HG02763 (cell line): ENCODE measurements around the gene FRMD3.
"Not testable (repeated sequence)": the region's sequence is repeated elsewhere in the genome, so short reads cannot be mapped to it uniquely, and the experiment has no call there.

Source experiments
- ATAC-seq: cut with Tn5 transposase; IDR thresholded peaks from one replicate; pipeline ENCODE4 v1.9.1; 2021; ENCODE audit warnings: mild to moderate bottlenecking, moderate library complexity; ENCODE audit not compliant: unreplicated experiment

The FRMD3 gene

GRCh38 chr9:83523684-83524083 lies 14.5 kb downstream of the FRMD3 start:
- no peak for ATAC-seq

DNA sequence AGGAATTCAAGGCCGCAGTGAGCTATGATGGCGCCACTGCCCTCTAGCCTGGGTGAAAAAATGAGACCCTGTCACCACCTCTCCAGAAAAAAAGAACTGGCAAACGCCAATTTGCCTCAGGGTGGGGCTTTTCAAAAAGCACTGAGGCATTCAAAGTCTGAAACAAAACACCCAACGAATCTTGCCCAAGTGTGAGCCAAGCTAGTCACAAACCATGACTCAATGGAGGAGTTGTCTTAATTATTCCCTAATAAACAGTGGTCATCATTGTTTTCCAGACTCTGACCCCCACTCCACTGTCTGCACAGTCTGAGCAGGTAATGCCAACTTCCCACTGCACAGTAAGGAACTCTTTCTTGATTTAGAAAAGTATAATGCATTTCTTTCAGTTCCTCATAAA lies 16.8 kb downstream of the FRMD3 start:
- no peak for ATAC-seq

DNA sequence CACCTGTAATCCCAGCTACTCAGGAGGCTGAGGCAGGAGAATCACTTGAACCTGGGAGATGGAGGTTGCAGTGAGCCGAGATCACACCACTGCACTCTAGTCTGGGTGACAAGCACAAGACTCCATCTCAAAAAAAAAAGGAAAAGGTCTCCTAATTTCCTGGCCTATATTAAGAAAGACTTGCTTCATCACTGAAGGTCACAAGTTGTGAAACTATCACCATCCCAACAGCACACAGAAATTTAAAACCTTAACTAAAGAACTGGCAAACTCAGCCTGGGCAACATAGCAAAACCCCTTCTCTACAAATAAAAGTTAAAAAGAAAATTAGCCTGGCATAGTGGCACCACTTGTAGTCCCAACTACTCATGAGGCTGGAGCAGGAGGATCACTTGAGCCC lies 17.2 kb downstream of the FRMD3 start:
- ATAC-seq = no peak

GRCh38 chr9:83520292-83520691 lies 17.9 kb downstream of the FRMD3 start:
- ATAC-seq = no peak

DNA sequence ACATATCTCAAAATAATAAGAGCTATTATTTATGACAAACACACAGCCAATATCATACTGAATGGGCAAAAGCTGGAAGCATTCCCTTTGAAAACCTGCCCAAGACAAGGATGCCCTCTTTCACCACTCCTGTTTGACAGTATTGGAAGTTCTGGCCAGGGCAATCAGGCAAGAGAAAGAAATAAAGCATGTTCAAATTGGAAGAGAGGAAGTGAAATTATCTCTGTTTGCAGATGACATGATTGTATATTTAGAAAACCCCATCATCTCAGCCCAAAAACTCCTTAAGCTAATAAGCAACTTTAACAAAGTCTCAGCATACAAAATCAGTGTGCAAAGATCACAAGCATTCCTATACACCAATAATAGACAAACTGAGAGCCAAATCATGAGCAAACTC lies 20.2 kb downstream of the FRMD3 start:
- ATAC-seq = not testable (repeated sequence)

DNA sequence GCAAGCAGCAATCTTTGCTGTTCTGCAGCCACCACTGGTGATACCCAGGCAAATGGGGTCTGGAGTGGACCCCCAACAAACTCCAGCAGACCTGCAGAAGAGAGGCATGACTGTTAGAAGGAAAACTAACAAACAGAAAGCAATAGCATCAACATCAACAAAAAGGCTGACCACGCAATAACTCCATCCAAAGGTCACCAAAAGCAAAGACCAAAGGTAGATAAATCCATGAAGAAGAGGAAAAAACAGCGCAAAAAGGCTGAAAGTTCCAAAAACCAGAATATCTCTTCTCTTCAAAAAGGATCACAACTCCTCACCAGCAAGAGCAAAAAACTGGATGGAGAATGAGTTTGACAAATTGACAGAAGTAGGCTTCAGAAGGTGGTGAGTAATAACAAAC lies 23.4 kb downstream of the FRMD3 start:
- no peak for ATAC-seq

- ATAC-seq = no peak
Observed at GRCh38 chr9:83512621-83513020, 25.6 kb downstream of the FRMD3 start.

DNA sequence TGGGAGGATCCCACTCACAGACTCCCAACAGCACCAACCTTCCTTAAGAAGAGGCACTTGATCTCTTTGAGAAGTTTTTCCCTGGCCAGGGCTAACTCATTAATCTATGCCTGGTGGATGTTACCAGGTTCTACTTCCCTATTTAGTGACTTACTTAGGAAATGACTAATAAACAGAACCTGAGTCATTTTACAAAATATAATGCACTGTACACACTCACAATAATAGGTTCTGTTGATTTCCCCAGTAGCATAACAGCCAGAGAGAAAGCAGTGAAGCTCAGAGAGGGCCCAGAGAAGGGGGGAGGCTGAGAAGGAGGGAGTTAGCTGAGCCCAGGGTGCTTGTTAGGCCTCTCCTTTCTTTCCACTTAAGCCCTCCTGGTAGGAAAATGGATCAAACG lies 27.1 kb downstream of the FRMD3 start:
- ATAC-seq = peak; percentile 73

DNA sequence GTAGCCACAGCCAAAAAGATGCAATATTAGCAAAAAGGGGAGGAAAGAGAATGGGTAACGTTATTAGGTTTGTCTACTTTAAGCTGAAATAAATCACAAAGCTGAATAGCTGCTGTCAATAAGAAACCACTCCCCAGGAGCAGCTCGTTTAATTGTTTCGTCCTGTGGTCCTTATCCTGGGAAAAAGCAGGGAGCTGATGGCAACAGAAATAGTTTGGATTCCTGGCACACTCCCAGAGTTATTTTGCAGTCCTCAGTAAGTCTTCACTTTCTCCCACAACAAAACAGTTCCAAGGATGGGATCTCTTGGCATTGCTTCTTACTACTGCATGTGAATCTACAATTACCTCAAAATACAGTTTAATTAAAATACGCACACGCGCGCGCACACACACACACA lies 28.8 kb downstream of the FRMD3 start:
- no peak for ATAC-seq

GRCh38 chr9:83508067-83508466 lies 30.1 kb downstream of the FRMD3 start:
- no peak for ATAC-seq

GRCh38 chr9:83505282-83505681 lies 32.9 kb downstream of the FRMD3 start:
- ATAC-seq = no peak

DNA sequence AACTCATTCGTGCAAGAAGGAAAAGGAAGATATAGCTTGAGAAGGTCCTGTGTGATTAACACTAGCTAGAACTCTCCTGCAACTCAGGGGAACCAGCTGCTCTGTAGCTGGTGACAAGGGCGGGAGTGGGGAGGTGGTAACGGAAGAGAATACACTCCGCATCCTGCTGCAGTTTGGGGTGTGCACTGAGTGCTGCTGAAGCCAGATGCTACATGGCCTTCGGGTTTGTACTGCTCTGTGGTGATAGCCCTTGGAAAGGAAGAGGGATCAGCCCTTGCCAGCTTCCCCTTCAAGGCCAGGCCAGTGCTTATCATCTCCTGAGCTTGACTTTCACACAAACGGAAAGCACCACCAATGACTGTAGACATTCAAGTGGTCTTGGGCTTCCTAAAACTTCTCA lies 34.3 kb downstream of the FRMD3 start:
- no peak for ATAC-seq

GRCh38 chr9:83501565-83501964 lies 36.6 kb downstream of the FRMD3 start:
- ATAC-seq = no peak

- no peak for ATAC-seq
Observed at GRCh38 chr9:83497441-83497840, 40.8 kb downstream of the FRMD3 start.

DNA sequence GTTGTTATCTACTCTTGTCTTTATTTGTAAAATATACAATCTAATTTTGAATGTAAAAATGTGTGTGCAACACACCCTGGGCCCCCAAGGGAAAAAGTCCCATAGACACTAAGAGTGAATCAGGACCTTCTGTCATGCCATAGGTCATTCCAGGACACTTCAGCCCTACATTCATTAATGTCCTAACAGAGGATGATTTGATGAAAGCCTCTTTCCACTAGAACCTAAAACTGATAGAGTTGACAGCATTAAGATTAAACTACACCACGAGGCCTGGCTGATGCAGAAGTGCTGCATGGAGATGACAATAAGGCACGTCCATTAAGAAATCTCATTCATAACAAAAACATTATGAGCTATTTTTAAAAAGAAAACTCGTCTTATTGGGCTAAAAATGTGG lies 46.2 kb downstream of the FRMD3 start:
- ATAC-seq = no peak

- no peak for ATAC-seq
Observed at GRCh38 chr9:83491413-83491812, 46.8 kb downstream of the FRMD3 start.

GRCh38 chr9:83489961-83490360 lies 48.2 kb downstream of the FRMD3 start:
- no peak for ATAC-seq

DNA sequence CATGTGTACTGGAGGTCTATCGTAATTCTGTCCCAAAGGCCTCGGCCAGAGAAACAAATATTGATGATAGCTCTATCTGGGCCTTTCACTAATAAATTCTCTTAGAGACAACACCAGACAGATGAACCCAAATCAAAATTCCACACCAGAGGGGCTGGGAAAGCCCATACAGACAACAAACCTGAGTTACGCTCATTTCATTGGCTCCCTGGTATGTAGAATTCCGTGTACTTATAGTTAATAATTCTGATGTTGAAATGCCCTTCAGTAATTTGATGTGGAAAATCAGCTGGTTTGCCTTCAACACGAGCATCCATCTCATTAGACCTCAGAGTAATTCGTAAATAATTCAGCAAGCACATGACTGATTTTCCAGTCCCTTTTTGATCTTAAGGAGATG lies 53.2 kb downstream of the FRMD3 start:
- no peak for ATAC-seq

DNA sequence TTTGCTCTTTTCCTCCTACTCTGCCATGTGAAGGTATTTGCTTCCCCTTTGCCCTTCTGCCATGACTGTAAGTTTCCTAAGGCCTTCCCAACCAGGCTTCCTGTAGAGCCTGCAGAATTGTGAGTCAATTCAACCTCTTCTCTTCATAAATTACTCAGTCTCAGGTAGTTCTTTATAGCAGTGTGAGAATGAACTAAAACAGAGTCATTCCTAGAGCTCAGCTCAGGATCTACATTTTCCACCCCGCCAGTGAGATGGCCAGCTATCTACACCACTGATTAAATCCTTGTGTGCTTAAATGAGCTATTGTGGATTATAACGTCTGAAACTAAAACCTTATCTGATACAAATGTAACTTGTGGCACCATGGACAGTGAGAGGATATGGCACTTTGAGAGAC lies 55.0 kb downstream of the FRMD3 start:
- ATAC-seq = no peak

GRCh38 chr9:83479765-83480164 lies 58.4 kb downstream of the FRMD3 start:
- ATAC-seq = no peak

GRCh38 chr9:83477571-83477970 lies 60.6 kb downstream of the FRMD3 start:
- ATAC-seq = no peak

GRCh38 chr9:83477120-83477519 lies 61.1 kb downstream of the FRMD3 start:
- no peak for ATAC-seq

DNA sequence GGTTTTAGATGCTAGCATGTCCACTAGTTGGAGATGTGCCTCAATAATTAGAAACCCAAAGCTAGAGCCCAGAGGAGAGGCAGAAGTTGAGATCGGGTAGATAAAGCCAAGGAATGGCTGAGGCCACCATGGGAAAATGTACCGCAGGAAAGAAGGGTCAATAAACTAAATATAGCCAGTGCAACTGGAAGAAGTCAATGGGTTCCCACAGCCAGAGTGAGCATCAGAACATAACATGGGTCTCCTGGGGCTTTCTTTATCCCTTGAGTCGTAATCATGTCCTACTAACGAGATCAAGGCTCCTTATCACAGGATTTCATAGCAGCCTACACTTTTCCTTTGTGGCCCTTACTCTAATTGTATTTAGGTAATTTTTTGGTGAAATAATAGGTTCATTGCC lies 61.7 kb downstream of the FRMD3 start:
- no peak for ATAC-seq

DNA sequence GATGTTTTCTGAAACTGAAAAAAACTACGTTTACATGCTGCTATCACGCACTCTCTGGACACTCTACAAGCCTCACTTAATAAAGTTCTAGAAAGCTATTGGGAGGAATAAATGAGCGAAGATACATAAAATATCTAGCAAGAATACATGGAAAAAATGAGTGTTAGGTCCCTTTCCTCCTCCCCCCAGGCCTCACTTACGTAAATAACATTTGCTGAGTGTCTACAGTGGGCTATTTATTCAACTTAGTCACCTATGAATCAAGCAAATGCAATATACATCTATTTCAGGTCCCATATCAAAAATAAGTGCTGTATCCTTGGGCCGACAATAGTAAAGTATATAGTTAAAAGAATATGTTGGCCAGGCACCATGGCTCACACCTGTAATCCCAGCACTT lies 62.5 kb downstream of the FRMD3 start:
- ATAC-seq = no peak
